ENCODE results near the gene PGC. TPM values are rescaled to one million over a fixed set of nuclear protein-coding genes. Genes with fewer than 3 reads are reported as not detected.

The PGC gene
- total and polyA plus RNA-seq, 9 of the 15 experiments (the other 6 are each of a cell fraction or from before 2014, with no cell fraction given) = 0.17 to 0.40 TPM; not detected in 7

DNA sequence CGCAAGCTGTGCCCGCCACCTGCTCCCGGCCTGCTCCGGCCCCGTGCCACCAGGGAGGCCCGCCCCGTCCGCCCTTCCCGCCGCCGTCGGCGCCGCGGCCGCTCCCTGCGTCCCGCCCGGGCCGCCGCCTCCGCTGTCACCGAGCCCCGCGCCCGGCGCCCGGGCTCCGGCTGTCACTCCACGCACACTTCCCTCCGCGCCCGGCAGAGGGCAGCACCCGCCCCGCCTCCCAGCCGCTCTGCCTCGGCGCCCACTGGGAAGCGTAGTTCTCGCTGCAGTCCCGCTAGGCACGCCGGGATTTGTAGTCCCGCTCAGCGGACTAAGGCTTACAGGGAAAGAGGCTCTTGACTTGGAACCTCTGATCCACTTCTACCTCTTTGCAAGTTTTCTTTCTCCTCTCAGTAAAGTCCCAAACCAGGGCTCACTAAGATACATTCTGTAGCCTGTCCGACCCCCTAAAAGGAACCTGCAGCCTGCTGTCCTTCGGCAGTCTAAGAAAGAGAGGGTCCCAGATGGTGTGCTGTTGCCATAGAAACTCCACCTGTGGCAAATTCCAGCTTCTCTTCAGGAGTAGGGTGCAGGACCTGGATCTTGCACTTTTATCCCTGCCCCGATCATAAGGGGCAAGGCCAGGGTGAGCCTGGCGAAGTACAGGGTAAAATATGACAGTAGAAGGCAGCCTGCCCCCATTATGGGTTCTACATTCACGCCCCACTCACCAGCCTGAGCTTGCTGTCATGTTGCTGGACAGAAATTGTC, 11.6 kb downstream of the PGC start, which contains the start of gene TFEB (continued):
- peak; percentile 77; the same call in 1 of the 2 replicates for TF ChIP-seq REST (IDR thresholded peaks at IDR 0.05; ENCODE audit: borderline replicate concordance)
- TF ChIP-seq REST (CRISPR knock-in tag; IDR thresholded peaks at IDR 0.05; ENCODE audit: low read depth) = 0 out of 2 replicates have a peak, but pooled peaks have one; percentile 26
- no peak for TF ChIP-seq PTRF (tag; IDR thresholded peaks at IDR 0.05)
- TF ChIP-seq, protein P1, sequence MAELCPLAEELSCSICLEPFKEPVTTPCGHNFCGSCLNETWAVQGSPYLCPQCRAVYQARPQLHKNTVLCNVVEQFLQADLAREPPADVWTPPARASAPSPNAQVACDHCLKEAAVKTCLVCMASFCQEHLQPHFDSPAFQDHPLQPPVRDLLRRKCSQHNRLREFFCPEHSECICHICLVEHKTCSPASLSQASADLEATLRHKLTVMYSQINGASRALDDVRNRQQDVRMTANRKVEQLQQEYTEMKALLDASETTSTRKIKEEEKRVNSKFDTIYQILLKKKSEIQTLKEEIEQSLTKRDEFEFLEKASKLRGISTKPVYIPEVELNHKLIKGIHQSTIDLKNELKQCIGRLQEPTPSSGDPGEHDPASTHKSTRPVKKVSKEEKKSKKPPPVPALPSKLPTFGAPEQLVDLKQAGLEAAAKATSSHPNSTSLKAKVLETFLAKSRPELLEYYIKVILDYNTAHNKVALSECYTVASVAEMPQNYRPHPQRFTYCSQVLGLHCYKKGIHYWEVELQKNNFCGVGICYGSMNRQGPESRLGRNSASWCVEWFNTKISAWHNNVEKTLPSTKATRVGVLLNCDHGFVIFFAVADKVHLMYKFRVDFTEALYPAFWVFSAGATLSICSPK (IDR thresholded peaks at IDR 0.05; ENCODE audit: borderline replicate concordance) = no peak
- TF ChIP-seq ZZZ3 (IDR thresholded peaks at IDR 0.05) = no peak
- peak; percentile 77 for TF ChIP-seq SMC3 (conservative IDR thresholded peaks at IDR 0.05; ENCODE audit: insufficient read depth, low read depth, low read length)
- TF ChIP-seq, protein P2, sequence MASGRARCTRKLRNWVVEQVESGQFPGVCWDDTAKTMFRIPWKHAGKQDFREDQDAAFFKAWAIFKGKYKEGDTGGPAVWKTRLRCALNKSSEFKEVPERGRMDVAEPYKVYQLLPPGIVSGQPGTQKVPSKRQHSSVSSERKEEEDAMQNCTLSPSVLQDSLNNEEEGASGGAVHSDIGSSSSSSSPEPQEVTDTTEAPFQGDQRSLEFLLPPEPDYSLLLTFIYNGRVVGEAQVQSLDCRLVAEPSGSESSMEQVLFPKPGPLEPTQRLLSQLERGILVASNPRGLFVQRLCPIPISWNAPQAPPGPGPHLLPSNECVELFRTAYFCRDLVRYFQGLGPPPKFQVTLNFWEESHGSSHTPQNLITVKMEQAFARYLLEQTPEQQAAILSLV (tag; IDR thresholded peaks at IDR 0.05) = no peak
- TF ChIP-seq MAZ (CRISPR knock-in tag; conservative IDR thresholded peaks at IDR 0.05 in 1 of 2, IDR thresholded peaks at IDR 0.05 in 1 of 2) = peak; percentile 77 to 89
- TF ChIP-seq MAX (CRISPR knock-in tag; IDR thresholded peaks at IDR 0.05) = peak; percentile 33; the same call in 1 of the 2 replicates
- TF ChIP-seq BACH1 (tag; IDR thresholded peaks at IDR 0.05) = no peak
- peak; percentile 60; the same call in 1 of the 2 replicates for TF ChIP-seq SIN3B (IDR thresholded peaks at IDR 0.05; ENCODE audit: low read depth)
- TF ChIP-seq U2AF2 (optimal IDR thresholded peaks at IDR 0.05; ENCODE audit: low read depth, low read length) = no peak
- no peak for TF ChIP-seq MXD1 (CRISPR knock-in tag; IDR thresholded peaks at IDR 0.05; ENCODE audit: borderline replicate concordance, poor library complexity, severe bottlenecking)
- TF ChIP-seq SPI1 (IDR thresholded peaks at IDR 0.05; ENCODE audit: borderline replicate concordance, low read depth, low read length) = 0 out of 2 replicates have a peak, but pooled peaks have one; percentile 1
- peak; percentile 56; the same call in 1 of the 2 replicates for TF ChIP-seq LCOR (CRISPR knock-in tag; IDR thresholded peaks at IDR 0.05)
